Measurements from ENCODE around the gene HAGH. TPM values are rescaled to one million over a fixed set of nuclear protein-coding genes. Genes with fewer than 3 reads are reported as not detected.

HAGH gene
- polyA plus RNA-seq, 4 donors = 29.7 to 51.8 (median 31.9) TPM

- no peak for DNase-seq (ENCODE audit: low read depth in 4 of 4, low spot score in 3 of 4)
Observed at GRCh38 chr16:1775846-1776671, 50.6 kb downstream of the HAGH start.

GRCh38 chr16:1775006-1775845 is 51.4 kb downstream of the HAGH start:
- no peak for DNase-seq (ENCODE audit: low read depth in 4 of 4, low spot score in 3 of 4)

GRCh38 chr16:1774448-1774780 is 52.2 kb downstream of the HAGH start:
- DNase-seq (ENCODE audit: low read depth in 4 of 4, low spot score in 3 of 4) = no peak

DNA sequence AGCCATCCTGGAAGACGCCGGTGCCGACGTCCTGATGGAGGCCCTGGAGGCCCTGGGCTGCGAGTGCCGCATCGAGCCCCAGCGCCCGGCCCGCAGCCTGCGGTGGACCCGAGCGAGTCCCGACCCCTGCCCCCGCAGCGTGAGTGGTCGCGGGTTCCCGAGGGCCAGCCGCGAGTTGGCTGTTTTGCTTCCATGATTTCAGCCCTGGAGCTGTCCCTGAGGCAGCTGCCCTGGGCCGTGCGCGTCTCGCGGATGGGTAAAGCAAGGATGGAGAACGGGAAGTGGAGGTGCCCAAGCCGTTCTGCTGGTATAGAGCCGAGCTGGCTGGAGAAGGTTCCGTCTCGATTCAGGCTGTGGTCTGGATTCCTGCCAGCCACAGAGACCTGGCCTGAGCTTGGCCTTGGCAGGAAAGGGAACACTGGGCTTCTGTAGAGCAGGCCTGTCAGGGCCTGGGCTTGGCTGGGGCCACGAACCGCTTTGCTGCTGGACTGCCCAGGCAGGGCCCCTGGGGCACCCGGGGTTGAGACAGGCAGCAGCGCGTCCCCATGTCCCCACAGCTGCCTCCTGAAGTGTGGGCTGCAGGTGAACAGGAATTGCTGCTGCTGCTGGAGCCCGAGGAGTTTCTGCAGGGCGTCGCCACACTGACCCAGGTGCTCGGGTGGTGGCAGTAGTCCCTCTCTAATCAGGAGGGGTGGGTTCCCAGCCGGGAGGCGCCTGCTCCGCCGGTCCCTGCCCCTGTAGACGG is 52.8 kb downstream of the HAGH start:
- DNase-seq (ENCODE audit: low read depth in 4 of 4, low spot score in 3 of 4) = no peak

GRCh38 chr16:1772908-1773702 is 53.5 kb downstream of the HAGH start, which contains the start of gene MRPS34:
Gene MRPS34 (minus strand): TSS chr16:1773134. CDS start chr16:1773119, 15 bp downstream.
- DNase-seq (ENCODE audit: low read depth in 4 of 4, low spot score in 3 of 4) = peak; percentile 55 to 79 (median 72)

GRCh38 chr16:1772362-1772907 is 54.2 kb downstream of the HAGH start, which contains the start of gene EME2:
Gene EME2 (plus strand): TSS chr16:1772810. CDS start chr16:1773228, 418 bp downstream.
- no peak for DNase-seq (ENCODE audit: low read depth in 4 of 4, low spot score in 3 of 4)

DNA sequence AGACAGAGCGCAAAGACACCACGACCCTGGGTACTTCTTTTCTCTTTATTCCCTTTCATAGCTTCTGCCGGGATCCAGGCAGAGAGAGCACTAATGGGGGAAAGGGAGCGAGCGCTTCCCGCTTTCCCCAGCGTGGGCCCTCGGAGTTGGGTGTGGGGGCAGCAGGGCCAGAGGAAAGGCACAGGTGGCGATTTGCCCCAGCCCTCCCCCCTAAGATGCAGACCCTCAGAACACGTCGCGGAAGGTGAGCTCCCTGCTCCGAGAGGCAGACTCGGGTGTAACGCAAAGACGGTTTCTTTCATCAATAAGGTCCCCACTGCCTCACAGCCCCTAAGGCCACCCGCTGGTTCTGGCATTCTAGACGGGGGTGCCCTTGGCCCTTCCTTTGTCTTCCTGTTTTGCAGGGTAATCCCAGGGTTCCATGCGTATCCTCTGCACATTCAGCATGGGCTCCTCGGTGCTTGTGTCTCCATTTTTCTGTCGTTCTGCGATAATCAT is 54.7 kb downstream of the HAGH start:
- no peak for DNase-seq (ENCODE audit: low read depth in 4 of 4, low spot score in 3 of 4)

GRCh38 chr16:1771188-1771863 is 55.3 kb downstream of the HAGH start, which contains the start of gene NME3:
Gene NME3 (minus strand): TSS chr16:1771543. CDS start chr16:1771534, 9 bp downstream.
- DNase-seq (ENCODE audit: low read depth in 4 of 4, low spot score in 3 of 4) = no peak

DNA sequence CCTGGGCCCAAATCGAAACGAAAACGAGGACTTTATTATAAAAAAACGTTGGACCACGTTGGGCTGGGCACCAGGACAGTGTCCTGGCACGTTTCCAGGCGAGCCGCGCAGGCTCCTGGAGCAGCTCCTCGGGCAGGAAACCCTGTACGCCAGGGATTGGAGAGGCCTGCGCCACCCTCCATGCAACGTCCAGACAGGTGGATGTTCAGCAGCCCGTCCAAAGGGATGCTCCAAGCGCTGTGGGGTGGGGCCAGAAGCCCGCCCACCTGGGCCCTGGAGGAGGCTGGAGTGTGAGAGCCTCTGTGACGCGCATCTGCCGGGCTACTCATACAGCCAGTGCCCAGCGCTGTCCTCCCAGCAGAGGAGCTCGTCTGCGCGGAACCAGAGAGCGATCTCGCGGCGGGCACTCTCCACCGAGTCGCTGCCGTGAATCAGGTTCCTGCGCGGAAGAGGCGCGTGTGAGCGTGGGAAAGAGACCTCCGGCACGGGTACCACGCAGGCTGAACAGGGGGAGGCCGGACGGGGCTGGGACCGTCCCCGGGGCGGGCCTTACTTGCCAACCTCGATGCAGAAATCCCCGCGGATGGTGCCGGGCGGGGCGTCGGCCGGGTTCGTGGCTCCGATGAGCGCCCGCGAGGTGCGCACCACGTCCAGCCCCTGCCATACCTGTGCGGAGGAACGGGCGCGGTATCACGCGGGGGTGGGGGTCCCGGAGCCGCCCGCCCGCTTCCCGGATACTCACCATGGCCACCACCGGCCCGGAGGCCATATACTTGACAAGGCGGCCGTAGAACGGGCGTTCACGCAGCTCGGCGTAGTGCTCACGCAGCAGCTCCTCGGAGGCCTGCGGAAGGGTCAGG is 56.1 kb downstream of the HAGH start:
- no peak for DNase-seq (ENCODE audit: low read depth in 4 of 4, low spot score in 3 of 4)

GRCh38 chr16:1769402-1770300 is 57.0 kb downstream of the HAGH start:
- DNase-seq (ENCODE audit: low read depth in 4 of 4, low spot score in 3 of 4) = no peak

- DNase-seq (ENCODE audit: low read depth in 4 of 4, low spot score in 3 of 4) = no peak
Observed at GRCh38 chr16:1768767-1769401, 57.7 kb downstream of the HAGH start.

GRCh38 chr16:1768061-1768766 is 58.4 kb downstream of the HAGH start:
- no peak for DNase-seq (ENCODE audit: low read depth in 4 of 4, low spot score in 3 of 4)

- no peak for DNase-seq (ENCODE audit: low read depth in 4 of 4, low spot score in 3 of 4)
Observed at GRCh38 chr16:1767116-1767994, 59.3 kb downstream of the HAGH start.

DNA sequence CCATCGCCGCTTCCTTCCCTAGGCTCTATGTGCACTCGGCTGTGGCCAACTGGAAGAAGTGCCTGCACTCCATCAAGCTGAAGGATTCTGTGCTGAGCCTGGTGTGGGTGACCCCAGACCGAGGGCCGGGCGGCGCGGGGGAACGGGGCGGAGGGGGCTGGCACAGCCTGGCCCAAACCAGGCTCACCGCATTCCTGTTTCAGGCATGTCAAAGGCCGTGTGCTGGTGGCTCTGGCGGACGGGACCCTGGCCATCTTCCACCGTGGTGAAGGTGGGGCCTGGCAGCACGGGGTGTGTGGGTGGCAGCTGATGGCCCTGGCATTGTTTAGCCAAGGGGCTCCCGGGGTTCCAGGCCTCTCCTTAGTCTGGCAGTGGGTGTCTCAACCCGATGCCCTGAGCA is 59.9 kb downstream of the HAGH start:
- DNase-seq (ENCODE audit: low read depth in 4 of 4, low spot score in 3 of 4) = no peak

GRCh38 chr16:1766231-1766630 is 60.4 kb downstream of the HAGH start:
- DNase-seq (ENCODE audit: low read depth in 4 of 4, low spot score in 3 of 4) = no peak

Data from left renal pelvis (tissue), 4 donors.